NCI-H1436 treated with DMSO at 0.1 percent for 48 hours (cell line): Measurements from ENCODE around the gene PFKL.

Source experiments
- DNase-seq: peaks from one replicate; lab custom pipeline; 2025; lab: John Stamatoyannopoulos, UW

The PFKL gene

GRCh38 chr21:44313451-44313850, 13.6 kb downstream of the PFKL start:
- DNase-seq = no peak

GRCh38 chr21:44314128-44314527, 14.3 kb downstream of the PFKL start:
- DNase-seq = no peak

GRCh38 chr21:44314561-44314960, 14.7 kb downstream of the PFKL start:
- no peak for DNase-seq

- DNase-seq = no peak
These were observed 15.9 kb downstream of the PFKL start for GRCh38 chr21:44315691-44316203.

- DNase-seq = no peak
These were observed 16.5 kb downstream of the PFKL start for GRCh38 chr21:44316277-44316900.

GRCh38 chr21:44317241-44317782, 17.5 kb downstream of the PFKL start:
- no peak for DNase-seq

- no peak for DNase-seq
These were observed 18.0 kb downstream of the PFKL start for GRCh38 chr21:44317871-44318270.

- DNase-seq = no peak
These were observed 18.8 kb downstream of the PFKL start for GRCh38 chr21:44318489-44319285.

GRCh38 chr21:44319407-44320065, 19.7 kb downstream of the PFKL start:
- no peak for DNase-seq

- no peak for DNase-seq
These were observed 21.0 kb downstream of the PFKL start for GRCh38 chr21:44320847-44321246.

- DNase-seq = no peak
These were observed 22.1 kb downstream of the PFKL start for GRCh38 chr21:44321846-44322450.

GRCh38 chr21:44322621-44323325, 22.9 kb downstream of the PFKL start:
- DNase-seq = no peak

- DNase-seq = no peak
These were observed 23.7 kb downstream of the PFKL start for GRCh38 chr21:44323591-44323990.

GRCh38 chr21:44324106-44324853, 24.4 kb downstream of the PFKL start:
- DNase-seq = no peak

GRCh38 chr21:44324854-44325107, 24.9 kb downstream of the PFKL start:
- no peak for DNase-seq

- no peak for DNase-seq
These were observed 25.8 kb downstream of the PFKL start for GRCh38 chr21:44325386-44326271.

GRCh38 chr21:44326272-44326647, 26.4 kb downstream of the PFKL start:
- DNase-seq = no peak

- DNase-seq = no peak
These were observed 27.1 kb downstream of the PFKL start for GRCh38 chr21:44326716-44327602.

- no peak for DNase-seq
These were observed 27.7 kb downstream of the PFKL start for GRCh38 chr21:44327603-44327974.
